Ascending aorta (tissue), 2 donors: ENCODE data around the gene ZNF593. TPM values are rescaled to one million over a fixed set of nuclear protein-coding genes. Genes with fewer than 3 reads are reported as not detected.
A peak's percentile ranks its signal among the peaks of the same experiment; 100 is the strongest.

ENCODE experiments used
- DNase-seq, 2 donors: peaks; one replicate each; pipeline ENCODE4 v3.0.0-alpha.2; 2019; ENCODE audit warnings: low spot score in 2 of 2
- H3K27ac ChIP-seq, 2 donors: fragments of 200-600 bp; sonication (generic); one replicate each; pipeline ENCODE4 v1.5.1; 2016 to 2017; ENCODE audit warnings: mild to moderate bottlenecking in 1 of 2
- H3K27me3 ChIP-seq: fragments of 200-600 bp; sonication (generic); one replicate; pipeline ENCODE4 v1.5.1; 2017
- H3K36me3 ChIP-seq, 2 donors: fragments of 200-600 bp; sonication (generic); one replicate each; pipeline ENCODE4 v1.5.1; 2016
- H3K4me1 ChIP-seq, 2 donors: fragments of 200-600 bp; sonication (generic); one replicate each; pipeline ENCODE4 v1.5.1; 2016 to 2017; ENCODE audit warnings: mild to moderate bottlenecking in 1 of 2
- H3K4me3 ChIP-seq, 2 donors: fragments of 200-600 bp; sonication (generic); one replicate each; pipeline ENCODE4 v1.5.1; 2016 to 2017; ENCODE audit warnings: mild to moderate bottlenecking in 1 of 2
- H3K9me3 ChIP-seq, 2 donors: fragments of 200-600 bp; sonication (generic); one replicate each; pipeline ENCODE4 v1.5.1; 2016
- intact Hi-C: fragments of 100-400 bp; cut with DNase I; formaldehyde crosslinking; loops from one replicate; pipeline ENCODE4 v1.15.1; 2023
- total RNA-seq: library from RNA; depleted of rRNA; stranded (reverse); fragments of >200 nt; gene quantifications from one replicate; pipeline ENCODE4 v1.1.0, GENCODE V29; 2016
- TF ChIP-seq, protein P1 (sequence below), 3 experiments: fragments of 200-600 bp in 2 of 3; fragments of 450-650 bp in 1 of 3; sonication (generic) in 2 of 3; IDR thresholded peaks; one replicate each; pipeline ENCODE4 v1.5.1; 2016 to 2019; ENCODE audit warnings: antibody characterized with exemption in 3 of 3, mild to moderate bottlenecking in 1 of 3, moderate library complexity in 1 of 3

ZNF593 gene
- total RNA-seq, 1 donor from 2014 or later: 90.0 TPM

DNA sequence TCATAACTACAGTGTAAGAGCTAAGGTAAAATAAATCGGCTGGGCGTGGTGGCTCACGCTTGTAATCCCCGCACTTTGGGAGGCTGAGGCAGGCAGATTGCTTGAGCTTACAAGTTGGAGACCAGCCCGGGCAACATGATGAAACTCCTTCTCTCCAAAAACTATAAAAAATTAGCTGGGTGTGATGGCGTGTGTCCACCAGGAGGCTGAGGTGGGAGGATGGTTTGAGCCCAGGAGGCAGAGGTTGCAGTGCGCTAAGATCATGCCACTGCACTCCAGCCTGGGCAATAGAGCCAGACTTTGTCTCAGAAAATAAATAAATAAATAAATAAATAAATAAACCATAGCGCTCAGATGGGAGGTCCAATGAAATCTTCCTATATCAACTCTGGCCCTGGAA is 27.5 kb upstream of the ZNF593 start:
- Histone ChIP-seq H3K4me3 (peak overlapping the region in 1 of 2 donors; percentile 17), H3K36me3 (no peaks in the 10 kb centered on the region), H3K4me1 (no peaks in the 10 kb centered on the region), H3K27me3 (peaks cover 5% of the 10 kb centered on the region), H3K27ac (no peak overlapping the region), H3K9me3 (no peaks in the 10 kb centered on the region)
- TF ChIP-seq, protein P1, sequence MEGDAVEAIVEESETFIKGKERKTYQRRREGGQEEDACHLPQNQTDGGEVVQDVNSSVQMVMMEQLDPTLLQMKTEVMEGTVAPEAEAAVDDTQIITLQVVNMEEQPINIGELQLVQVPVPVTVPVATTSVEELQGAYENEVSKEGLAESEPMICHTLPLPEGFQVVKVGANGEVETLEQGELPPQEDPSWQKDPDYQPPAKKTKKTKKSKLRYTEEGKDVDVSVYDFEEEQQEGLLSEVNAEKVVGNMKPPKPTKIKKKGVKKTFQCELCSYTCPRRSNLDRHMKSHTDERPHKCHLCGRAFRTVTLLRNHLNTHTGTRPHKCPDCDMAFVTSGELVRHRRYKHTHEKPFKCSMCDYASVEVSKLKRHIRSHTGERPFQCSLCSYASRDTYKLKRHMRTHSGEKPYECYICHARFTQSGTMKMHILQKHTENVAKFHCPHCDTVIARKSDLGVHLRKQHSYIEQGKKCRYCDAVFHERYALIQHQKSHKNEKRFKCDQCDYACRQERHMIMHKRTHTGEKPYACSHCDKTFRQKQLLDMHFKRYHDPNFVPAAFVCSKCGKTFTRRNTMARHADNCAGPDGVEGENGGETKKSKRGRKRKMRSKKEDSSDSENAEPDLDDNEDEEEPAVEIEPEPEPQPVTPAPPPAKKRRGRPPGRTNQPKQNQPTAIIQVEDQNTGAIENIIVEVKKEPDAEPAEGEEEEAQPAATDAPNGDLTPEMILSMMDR (IDR thresholded peaks at IDR 0.05): no peak
- intact Hi-C loops: no loop called here
- no peak for DNase-seq

DNA sequence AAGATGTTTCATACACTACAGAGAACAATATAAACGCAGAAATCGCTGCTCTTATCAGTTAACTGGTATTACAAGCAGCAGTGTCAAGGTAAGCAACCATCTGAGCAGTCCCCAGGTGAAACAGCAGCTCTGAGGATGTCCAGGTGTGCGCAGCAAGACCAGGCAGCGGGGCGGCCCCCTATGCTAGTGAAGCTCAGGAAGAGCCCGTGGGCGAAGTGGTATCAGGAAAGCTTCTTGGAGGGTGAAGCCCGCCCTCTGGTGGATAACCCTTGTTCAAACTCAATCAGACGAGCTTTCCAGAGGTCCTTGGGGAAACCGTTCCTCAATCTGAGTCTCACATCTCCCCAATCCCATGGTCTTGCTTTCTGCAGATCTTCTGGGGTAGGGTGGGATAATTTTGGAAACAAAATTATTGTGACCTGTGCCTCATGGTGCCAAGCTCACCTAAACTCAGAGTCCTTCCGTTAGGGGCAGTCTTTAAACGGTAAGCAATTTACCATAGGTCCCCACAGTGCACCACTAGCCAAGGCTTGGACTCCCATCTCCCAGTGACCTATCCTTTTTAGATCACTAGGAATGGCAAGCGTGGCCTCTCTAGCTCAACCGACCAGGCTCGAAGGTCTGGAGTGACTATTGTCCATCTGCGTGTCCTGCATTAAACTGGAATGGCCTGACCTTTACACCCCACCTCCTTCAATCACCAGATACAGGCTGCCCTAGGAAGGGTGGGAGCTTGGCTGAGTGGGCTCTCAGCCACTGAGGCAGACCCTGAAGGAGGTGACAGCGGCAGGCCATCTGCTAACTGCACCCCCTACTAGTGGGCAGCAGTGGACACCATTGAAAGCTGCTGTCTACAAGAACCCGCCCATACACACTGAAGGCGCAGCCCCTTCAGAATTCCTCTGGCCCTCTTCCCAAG is 24.4 kb upstream of the ZNF593 start:
- no peak overlapping the region for H3K4me3 ChIP-seq
- TF ChIP-seq, protein P1 (IDR thresholded peaks at IDR 0.05): peak; percentile 57 to 78 (median 75)
- intact Hi-C loops: loop anchor here (1.0 kb wide), 2 partner anchors 40 to 109 kb away; no protein-coding TSS in a partner anchor
- peaks cover 5% of the 10 kb centered on the region for H3K27me3 ChIP-seq
- peak in 1 of 2 donors; percentile 88 for DNase-seq
- no peak overlapping the region for H3K27ac ChIP-seq
- no peaks in the 10 kb centered on the region for H3K36me3 ChIP-seq
- H3K4me1 ChIP-seq: no peaks in the 10 kb centered on the region
- H3K9me3 ChIP-seq: no peaks in the 10 kb centered on the region

DNA sequence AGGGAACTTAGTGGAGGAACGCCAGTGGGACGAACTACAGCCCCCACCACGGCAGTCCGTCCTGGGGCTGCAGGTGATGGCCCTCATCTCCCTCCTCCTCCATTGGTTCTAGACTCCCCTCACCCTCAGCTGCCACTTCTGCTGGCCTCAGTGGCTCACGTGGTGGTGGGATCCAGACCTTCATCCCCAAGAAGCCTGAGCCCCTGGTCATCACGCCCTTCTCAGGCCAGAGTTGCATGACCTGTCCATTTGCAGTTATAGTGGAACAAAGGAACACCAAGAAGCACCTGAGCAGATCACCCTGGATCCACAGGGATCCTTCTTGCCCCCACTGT is 23.8 kb upstream of the ZNF593 start:
- Histone ChIP-seq H3K9me3 (no peaks in the 10 kb centered on the region), H3K27ac (no peak overlapping the region), H3K4me3 (no peak overlapping the region), H3K36me3 (no peaks in the 10 kb centered on the region), H3K27me3 (peaks cover 5% of the 10 kb centered on the region), H3K4me1 (no peaks in the 10 kb centered on the region)
- TF ChIP-seq, protein P1 (IDR thresholded peaks at IDR 0.05): no peak
- intact Hi-C loops: loop anchor here (1.0 kb wide), 2 partner anchors 41 to 110 kb away; no protein-coding TSS in a partner anchor
- DNase-seq: no peak

DNA sequence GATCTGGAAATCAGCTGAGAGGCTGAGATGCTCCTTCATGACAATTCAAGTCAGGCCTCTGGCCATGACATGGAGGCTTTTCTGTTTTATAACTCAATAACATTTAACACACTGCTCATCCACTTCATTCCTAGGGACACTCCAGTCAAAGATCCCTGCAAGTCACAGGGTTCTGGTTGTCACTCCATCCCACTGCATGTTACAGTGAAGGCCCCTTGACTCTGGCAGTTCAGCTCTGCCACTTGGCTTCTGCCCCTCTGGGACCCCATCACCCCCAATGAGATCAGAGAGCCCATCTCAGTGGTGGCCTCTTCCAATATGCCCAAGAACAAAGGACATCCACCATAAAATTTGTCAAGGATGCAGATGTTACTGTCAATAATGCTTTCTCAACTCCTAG is 20.8 kb upstream of the ZNF593 start:
- no peaks in the 10 kb centered on the region for H3K9me3 ChIP-seq
- H3K4me1 ChIP-seq: no peaks in the 10 kb centered on the region
- DNase-seq: peak in 1 of 2 donors; percentile 25
- TF ChIP-seq, protein P1 (IDR thresholded peaks at IDR 0.05): no peak
- no peak overlapping the region for H3K27ac ChIP-seq
- no peak overlapping the region for H3K4me3 ChIP-seq
- intact Hi-C loops: no loop called here
- peaks cover 5% of the 10 kb centered on the region for H3K27me3 ChIP-seq
- no peaks in the 10 kb centered on the region for H3K36me3 ChIP-seq

DNA sequence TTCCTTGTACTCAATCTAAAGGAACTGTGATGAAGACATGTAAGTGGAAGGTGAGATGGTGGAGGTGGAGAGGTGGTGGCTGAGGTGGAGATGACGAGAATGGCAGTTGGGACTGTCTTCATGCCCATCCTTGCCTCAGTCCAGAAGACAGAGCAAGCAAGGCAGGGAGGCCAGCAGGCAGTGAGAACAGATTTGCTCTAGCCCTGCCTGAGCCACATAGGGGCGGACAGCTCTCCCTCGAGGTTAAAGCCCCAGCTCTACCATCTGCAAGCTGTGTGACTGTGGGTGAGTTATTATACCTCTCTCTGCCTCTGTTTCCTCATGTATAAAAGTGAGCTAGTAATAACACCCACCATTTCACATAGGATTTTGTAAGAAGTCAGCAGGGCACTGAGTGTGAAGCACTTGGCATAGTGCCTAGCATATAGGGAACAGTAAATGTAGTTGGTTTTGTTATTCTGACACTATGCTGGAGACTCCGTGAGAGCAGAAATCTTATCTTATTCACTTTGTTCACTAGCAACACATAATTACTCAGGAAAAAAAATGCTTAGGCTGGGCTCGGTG is 15.7 kb upstream of the ZNF593 start:
- H3K4me1 ChIP-seq: no peaks in the 10 kb centered on the region
- intact Hi-C loops: no loop called here
- DNase-seq: no peak
- no peaks in the 10 kb centered on the region for H3K9me3 ChIP-seq
- no peak overlapping the region for H3K4me3 ChIP-seq
- TF ChIP-seq, protein P1 (IDR thresholded peaks at IDR 0.05): no peak
- no peaks in the 10 kb centered on the region for H3K36me3 ChIP-seq
- no peaks in the 10 kb centered on the region for H3K27me3 ChIP-seq
- no peak overlapping the region for H3K27ac ChIP-seq
